ENCODE measurements around the gene LY6G5C.
"Not testable (repeated sequence)": the region's sequence is repeated elsewhere in the genome, so short reads cannot be mapped to it uniquely, and the experiment has no call there.

Gene LY6G5C

DNA sequence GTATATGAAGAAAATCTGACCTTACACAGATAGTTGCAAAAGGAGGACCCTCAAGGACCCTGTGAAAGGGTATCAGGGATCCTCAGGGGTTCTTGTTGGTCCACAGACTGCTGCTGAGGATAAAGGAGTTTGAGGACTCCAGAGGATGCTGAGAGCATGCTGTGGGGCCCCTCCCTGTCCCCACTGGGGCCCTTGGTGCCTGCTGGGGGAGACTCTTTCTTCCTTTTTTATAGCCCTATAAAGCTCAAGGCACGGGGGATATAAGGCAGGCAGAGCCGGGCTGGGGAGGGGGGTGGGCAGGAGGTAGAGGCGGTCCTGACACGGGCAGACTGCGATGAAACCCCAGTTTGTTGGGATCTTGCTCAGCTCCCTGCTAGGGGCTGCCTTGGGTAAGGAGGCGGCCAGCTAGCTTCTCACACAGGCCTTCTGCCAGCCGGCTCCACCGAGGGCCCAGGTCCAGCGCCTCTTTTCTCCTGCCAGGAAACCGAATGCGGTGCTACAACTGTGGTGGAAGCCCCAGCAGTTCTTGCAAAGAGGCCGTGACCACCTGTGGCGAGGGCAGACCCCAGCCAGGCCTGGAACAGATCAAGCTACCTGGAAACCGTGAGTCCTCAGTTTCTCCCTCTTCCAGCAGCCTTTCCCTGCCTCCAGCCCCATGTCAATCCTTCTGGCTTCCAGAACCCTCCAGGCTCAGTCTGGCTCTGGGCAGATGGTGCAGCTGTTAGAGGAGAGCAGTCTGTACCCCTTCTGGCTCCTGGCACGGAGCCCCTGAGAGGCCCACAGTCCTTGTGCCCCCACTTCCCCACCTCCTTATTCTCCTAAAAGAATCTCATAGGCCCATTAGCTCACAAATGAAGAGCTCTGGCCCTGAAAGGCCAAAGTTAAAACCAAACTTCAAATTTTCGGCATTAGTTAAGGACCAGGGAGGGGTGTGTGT is 34.4 kb upstream of the LY6G5C start, which contains the start of gene LY6G6D:
Gene LY6G6D (plus strand): TSS at position 327 of the 937 bp plus-strand sequence. CDS start 8 bp downstream, at position 335.
- DNase-seq (ENCODE audit: extremely low read depth in 1 of 2, low read depth in 1 of 2): no peak

DNA sequence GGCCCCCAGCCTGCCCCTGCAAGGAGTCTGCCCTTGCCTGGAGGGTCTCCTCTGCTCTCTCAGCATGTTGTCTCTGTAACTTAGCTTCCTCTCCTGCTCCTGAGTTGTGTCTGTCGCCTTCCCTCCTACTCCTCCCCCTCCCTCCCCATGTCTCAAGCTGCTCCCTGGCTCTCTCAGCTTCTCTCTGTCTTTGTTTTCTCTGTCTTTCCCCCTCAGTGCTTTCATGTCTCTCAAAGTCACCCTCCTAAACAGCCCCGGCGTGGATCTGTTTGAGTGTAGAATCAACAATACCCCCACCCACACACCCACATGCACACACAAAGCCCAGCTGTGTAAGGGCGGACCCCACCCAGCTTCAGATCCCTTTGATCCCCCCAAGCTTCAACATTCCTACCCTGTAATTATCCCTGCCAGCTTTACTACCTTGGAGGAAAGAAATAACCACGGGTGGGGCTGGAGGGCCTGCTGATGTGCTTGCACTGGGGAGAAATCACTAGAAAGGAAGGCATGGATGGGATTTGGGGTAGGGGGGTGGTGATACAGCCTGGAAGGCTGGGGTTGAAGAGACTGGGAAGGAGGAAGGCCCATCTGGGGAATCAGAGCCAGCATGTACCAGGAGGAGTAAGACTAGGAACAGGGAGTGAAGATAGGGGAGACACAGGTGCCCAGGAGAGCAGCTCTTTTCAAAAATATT is 33.3 kb upstream of the LY6G5C start:
- DNase-seq (ENCODE audit: extremely low read depth in 1 of 2, low read depth in 1 of 2): no peak

DNA sequence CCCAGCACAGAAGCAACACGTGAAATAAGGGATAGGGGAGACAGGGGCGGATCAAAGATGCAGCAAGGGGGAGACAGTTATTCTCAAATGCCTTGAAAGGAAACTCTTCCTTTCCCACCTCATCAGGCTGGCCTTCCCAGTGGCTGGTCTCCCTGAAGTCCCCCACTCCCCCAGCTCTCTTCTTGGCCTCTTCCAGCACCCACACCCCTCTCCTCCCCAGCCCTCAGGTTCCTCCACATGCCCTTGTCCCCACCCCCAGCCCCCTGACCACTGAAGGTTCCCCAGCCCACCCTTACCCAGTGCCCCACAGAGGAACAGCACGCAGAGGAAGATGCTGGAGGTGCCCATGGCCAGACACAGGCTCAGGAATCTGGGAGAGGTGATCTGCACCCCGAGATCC is 32.6 kb upstream of the LY6G5C start:
- DNase-seq (ENCODE audit: extremely low read depth in 1 of 2, low read depth in 1 of 2): no peak

DNA sequence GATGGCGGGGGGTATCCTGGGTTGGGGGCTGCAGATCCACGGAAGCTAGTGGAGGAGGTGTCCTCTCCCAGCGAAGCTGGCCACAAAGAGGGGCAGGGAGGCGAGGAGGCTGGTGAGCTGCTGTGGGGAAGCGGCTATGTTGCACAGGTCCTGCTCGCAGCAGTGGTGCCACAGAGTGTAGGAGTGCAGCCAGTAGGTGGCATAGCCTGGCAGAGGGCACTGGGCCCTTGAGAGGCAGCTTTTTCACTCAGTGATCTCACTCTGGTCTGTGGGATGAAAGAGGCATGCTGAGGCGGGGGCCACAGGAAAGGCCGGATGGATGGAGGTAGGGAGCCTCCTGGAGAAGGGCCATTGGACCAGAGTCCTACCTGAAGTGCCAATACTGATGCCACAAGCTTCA is 31.4 kb upstream of the LY6G5C start:
- no peak for DNase-seq (ENCODE audit: extremely low read depth in 1 of 2, low read depth in 1 of 2)

DNA sequence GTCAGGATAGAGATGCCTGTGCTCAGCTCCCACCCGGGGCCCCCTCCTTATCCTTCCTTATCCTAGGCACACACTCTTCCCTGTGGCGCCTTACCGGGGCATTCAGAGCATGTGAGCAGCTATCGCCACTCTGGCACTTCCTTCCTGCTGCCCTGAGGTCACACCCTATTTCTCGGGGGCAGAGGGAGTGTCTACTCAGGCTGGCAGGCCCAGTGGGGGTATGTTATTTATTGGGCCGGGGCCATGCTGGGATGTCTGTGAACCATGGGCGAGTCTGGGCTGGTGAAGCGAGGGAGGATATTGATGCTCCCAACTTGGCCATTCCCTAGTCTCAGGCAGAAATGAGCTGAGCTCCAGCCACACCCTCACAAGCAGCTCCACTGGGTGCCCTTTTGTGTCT is 30.4 kb upstream of the LY6G5C start:
- DNase-seq (ENCODE audit: extremely low read depth in 1 of 2, low read depth in 1 of 2): no peak

DNA sequence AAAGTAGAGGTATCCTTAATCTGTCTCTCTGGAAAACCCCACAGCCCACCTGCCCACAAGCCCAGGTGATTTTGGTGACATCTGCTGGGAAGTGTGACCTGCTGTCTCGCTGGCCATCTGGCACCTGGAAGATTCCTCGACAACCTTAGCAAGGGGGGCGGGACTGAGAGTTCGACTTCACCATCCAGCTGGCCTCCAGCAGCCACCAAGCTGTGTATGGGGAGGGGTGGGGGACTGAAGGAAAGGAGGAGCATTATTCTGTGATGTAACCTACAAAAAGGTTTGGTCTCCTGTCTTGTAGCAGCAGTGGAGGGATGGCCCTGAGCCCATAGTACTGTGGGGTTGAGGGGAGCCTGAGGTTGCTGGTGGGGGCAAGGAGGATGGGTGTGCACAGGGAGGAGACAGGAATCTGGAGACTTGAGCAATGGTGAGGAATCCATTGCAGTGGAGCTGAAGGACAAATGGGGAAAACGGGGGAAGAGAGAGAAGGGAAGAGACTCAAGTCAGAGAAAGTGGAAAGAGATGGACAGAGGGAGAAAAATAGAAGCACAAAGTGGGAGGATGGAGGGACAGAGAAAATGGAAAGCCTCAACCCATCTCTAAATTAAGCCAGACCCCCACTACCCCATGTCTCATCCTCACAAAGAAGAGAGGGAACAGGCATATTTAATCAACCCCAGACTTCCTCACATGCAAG is 29.8 kb upstream of the LY6G5C start:
- DNase-seq (ENCODE audit: extremely low read depth in 1 of 2, low read depth in 1 of 2): no peak

DNA sequence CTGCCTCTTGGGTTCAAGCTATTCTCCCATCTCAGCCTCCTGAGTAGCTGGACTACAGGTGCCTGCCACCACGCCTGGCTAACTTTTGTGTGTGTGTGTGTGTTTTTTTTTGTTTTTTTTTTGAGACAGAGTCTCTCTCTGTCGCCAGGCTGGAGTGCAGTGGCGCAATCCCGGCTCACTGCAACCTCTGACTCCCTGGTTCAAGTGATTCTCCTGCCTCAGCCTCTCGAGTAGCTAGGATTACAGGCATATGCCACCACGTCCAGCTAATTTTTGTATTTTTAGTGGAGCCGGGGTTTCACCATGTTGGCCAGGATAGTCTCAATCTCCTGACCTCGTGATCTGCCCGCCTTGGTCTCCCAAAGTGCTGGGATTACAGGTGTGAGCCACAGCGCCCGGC is 28.3 kb upstream of the LY6G5C start:
- DNase-seq (ENCODE audit: extremely low read depth in 1 of 2, low read depth in 1 of 2): not testable (repeated sequence)

DNA sequence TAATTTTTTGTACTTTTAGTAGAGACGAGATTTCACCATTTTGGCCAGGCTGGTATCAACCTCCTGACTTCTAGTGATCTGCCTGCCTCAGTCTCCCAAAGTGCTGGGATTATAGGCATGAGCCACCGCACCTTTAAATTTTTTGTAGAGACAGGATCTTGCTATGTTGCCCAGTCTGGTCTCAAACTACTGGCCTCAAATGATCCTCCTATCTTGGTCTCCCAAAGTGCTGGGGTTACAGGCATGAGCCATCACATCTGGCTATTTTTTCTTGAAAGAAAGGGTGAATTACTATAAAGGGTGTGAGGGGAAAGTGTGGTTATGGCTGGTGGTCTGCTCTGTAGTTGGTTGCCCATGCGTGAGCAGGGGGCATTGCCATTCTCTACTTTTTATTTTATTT is 27.4 kb upstream of the LY6G5C start:
- DNase-seq (ENCODE audit: extremely low read depth in 1 of 2, low read depth in 1 of 2): no peak

DNA sequence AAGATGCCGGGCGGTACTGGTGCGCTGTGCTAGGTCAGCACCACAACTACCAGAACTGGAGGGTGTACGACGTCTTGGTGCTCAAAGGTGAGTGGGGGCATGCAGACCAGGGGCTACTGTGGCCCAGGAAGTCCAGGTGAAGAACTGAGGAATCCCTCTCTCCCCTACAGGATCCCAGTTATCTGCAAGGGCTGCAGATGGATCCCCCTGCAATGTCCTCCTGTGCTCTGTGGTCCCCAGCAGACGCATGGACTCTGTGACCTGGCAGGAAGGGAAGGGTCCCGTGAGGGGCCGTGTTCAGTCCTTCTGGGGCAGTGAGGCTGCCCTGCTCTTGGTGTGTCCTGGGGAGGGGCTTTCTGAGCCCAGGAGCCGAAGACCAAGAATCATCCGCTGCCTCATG is 26.8 kb upstream of the LY6G5C start:
- no peak for DNase-seq (ENCODE audit: extremely low read depth in 1 of 2, low read depth in 1 of 2)

DNA sequence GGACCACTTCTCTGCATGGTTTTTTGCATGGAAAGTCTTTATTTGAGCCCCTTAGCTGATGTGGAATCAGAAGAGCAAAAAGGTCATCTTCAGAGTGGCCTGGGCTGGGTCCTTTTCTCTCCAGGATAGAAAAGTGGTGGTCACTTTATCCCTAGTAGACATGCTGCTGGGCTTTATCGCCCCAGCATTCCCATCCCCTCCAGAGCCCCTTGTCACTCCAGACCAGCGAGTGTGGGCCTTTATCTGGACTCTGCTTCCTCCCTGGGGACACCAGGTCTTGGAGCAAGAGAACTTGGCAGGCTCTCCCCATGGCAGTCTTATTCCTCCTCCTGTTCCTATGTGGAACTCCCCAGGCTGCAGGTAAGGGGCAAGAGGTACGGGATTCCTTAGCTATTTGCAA is 25.7 kb upstream of the LY6G5C start, which contains the start of gene LY6G6F:
Gene LY6G6F (plus strand): TSS at position 268 of the 400 bp plus-strand sequence. CDS start 41 bp downstream, at position 309.
- DNase-seq (ENCODE audit: extremely low read depth in 1 of 2, low read depth in 1 of 2): no peak

DNA sequence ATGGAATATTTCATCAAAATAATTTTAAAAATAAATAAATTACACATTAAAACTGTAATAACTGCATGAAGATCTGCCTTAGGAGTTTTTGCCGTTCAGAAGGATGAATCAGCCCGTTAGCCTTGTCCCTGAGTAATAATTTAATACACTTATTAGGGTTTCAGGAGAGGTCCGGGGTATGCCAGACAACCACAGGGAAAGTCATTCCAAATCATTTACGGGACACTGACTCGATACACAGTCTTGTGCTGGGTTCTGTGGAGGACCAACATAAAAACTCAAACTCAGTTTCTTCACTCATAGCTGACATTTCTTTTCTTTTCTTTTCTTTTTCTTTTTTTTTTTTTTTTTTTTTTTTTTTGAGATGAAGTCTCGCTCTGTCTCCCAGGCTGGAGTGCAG is 25.1 kb upstream of the LY6G5C start:
- no peak for DNase-seq (ENCODE audit: extremely low read depth in 1 of 2, low read depth in 1 of 2)

DNA sequence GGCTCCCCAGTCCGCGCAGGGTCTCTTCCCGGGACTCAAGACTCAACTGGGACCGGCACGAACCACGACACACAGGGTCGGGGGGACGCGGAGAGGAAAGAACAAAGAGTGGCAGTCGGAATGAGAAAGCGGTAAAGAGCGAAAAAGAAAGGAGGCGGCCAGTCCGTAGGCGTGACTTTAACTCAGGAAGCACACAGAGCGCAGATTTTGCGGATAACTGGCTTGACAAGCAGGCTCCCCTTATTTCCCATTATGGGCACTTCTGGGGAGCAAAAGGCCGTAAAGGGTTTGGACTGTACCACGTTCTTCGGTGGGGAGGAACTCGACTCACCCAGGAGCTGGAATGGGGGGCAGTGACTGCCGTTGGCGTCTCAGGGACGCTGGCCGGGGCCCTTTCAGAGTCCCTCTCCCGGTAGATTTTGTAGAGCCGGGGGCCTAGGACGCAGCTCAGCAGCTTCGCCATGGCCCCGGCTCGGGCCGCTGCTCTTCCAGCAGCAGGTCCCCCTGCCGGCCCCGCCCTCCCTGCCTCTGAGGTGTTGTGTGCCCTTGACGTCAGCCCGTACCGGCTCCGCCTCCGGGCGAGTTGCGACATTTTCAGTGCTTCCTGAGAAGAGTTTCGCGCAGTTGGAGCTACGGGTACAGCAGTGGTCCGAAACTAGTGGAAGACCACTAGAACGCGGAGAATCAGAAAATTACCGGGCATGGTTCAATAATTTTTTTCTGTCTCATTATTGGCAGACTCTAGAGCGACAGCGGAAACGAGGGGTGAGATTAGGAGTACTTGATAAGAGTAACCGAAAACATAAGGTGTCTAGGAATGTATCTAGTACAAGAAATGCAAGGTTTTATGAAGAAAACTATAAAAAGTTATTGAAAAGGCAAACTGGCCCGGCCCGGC is 22.2 kb upstream of the LY6G5C start, which contains the start of gene ABHD16A:
Gene ABHD16A (minus strand): TSS at position 506 of the 898 bp plus-strand sequence. CDS start 43 bp downstream, at position 463.
- peak; percentile 94 to 96 for DNase-seq (ENCODE audit: extremely low read depth in 1 of 2, low read depth in 1 of 2)

DNA sequence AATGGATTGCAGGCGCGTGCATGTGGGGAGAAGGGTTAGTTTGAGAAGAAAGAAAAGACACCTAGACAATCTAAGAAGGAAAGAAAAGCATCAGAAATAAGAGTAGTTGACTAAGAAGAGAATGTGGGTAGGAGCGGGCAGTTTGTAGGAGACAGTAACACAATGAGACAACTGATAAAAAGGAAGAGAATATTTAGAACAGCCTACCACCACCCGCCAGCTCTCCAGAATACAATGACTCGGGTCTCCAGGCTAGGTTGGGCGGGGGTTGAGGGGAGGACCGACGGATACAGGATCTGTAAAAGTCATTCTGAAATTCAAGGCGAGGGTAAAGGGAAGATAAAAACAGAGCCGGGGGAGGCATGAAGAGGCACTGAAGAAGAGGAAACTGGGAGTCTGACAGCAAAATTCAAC is 21.5 kb upstream of the LY6G5C start:
- no peak for DNase-seq (ENCODE audit: extremely low read depth in 1 of 2, low read depth in 1 of 2)

DNA sequence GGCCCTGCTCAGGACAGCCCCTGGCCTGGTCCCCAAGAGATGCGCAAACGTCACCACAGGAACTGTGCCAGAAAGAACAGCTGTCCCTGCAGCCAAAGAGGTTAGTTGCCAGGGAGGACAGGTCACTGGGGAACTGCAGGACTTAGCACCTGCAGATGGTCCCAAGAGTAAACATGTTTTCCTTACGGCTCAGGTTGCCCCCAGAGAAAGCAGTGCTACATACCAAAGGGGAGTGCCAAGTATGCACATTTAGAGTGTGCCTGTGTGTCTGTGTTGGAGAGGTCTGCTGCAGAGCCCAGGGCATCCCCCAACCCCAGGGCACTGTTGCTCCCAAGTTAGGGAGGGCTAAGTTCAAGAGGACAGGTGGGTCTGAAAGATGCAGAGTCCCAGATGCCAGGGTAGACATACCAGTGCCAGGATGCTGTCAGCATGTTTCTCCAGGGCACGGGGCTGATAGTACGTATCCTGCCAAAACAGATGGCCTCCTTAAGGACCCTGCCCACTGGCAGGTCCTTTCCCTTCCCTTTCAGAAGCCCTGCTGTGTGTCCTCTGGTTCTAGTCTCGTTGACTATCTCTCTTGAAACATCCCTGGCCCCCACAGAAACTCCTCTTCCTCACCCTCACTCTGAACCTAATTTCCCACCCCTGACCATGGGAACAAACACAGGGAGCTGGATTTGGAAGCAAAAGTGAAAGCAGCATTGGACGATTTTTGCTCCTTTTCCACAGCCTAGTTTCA is 21.0 kb upstream of the LY6G5C start:
- DNase-seq (ENCODE audit: extremely low read depth in 1 of 2, low read depth in 1 of 2): no peak

DNA sequence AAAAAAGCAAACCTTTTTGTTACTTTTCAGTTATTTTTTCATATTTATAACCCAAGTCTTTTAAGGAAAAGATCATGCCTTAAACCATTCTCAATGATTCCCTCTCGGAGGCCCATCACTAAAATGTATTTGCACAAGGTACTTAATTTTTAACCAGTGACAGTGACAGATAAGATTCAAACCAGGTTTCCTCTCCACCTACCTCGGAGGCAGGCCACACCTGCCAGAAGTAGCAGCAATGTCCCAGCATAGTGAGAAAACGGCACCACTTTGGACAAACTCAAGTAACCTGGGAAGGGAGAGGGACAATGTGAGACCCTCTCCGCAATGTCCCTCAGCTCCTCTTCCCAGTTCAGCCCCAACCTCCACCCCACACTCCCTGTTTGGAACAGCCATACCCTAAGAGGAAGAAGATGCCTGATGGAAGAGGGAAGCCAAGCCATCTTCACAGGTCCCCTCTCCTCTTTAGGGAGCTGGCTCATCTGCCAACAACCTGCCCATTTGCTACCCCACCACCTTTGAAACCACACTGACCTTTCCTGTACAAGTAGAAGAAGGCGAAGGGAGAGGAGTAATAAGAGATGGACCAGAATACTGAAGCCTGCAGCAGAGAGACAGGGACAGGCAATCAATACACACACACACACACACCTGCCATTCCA is 20.0 kb upstream of the LY6G5C start:
- no peak for DNase-seq (ENCODE audit: extremely low read depth in 1 of 2, low read depth in 1 of 2)

DNA sequence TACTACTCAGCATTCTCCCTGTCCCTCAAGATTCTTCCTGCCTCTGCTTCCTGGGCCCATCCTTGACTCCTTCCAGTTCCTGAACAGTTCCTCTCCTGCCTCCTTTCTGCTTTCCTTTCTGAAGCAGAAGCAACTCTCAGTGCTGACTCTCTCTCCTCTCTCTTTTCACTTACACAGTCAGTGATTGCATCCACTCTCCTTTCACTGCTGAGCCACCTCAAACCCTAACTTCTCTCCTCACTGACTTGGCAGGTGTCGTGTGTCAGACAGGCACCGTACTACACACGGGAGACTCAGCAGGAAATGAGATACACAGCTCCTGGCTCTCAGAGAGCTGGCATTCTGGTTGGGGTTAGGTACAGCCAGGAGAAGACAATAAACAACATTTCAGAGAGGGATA is 16.7 kb upstream of the LY6G5C start:
- no peak for DNase-seq (ENCODE audit: extremely low read depth in 1 of 2, low read depth in 1 of 2)

DNA sequence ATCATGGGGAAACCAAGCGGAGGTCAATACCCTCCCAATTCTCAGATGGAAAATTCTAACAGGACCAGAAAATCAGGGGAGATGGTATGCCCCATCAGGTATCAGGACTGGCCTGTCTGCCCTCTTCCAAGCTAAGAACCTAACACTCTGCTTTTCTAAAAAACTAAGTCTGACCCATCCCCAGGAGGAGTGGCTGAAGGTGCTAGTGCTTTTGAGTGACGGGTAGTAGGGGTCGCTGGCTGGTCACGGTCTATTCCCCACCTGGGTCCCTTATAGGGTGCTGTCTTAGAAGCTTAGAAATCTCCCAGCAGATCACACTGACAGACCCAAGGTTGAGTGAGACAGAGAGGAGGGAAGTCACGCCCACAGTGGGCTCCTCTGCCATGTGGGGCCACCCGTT is 12.7 kb upstream of the LY6G5C start:
- DNase-seq (ENCODE audit: extremely low read depth in 1 of 2, low read depth in 1 of 2): no peak

DNA sequence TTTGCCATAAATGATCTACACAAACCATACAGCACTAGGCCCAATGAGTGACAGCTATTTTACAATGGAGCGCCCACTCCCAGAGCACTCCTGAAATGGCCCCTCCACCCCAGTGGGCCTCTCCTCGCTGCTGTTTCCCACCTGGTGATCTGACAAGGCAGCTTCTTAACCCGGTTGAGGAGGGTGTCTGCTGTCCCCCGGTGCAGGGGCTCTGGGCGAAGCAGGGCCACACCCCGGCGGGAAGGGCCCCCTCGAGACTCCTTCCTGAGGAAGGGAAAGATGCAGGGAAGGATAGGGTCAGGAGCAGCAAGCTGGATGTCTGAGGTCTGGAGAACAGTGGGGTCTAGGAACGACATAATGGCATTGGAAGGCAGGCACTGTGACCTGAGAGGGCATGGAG is 12.0 kb upstream of the LY6G5C start:
- no peak for DNase-seq (ENCODE audit: extremely low read depth in 1 of 2, low read depth in 1 of 2)

DNA sequence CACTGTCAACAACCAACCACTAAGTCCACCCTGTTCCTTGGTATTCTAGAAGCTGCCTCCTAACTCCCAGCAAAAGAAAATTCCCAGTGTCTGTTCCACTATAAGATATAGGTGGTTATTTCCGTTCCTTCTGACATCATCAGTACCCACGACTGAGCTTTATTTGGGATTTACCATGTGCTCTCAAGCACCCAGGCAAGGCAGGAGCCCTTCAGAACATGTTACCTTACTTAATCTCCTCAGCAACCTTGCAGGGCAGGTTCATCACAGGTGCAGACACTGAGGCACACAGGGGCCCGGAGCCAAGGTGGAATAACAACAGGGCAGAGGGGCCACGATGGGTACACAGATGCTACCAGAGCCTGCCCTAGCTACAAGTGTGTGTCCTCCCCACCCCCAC is 11.5 kb upstream of the LY6G5C start:
- DNase-seq (ENCODE audit: extremely low read depth in 1 of 2, low read depth in 1 of 2): no peak

All from activated CD8-positive, alpha-beta memory T cell treated with anti-CD3 and anti-CD28 coated beads for 1 hour (primary cell).